GM12878 (cell line): ENCODE data around the gene CHTOP. TPM values are rescaled to one million over a fixed set of nuclear protein-coding genes. Genes with fewer than 3 reads are reported as not detected.

ENCODE experiments used
- ATAC-seq: fragments of 200-7000 bp; cut with Tn5 transposase; 3 replicates; pipeline ENCODE4 v1.9.1; 2020; ENCODE audit warnings: mild to moderate bottlenecking, moderate library complexity
- BruUV-seq: library from RNA; stranded (reverse); fragments of 400-500 nt; replicated peaks from 2 replicates; lab custom pipeline; 2021; lab: Mats Ljungman, UMichigan
- CTCF ChIA-PET: fragments of 300-600 bp; sonication (Branson Sonifier 250); formaldehyde crosslinking; extraction: SDS; loops from one replicate; lab custom pipeline; 2021; ENCODE audit warnings: inconsistent platforms; lab: Yijun Ruan, JAX
- POLR2A ChIA-PET: fragments of 350-600 bp; formaldehyde crosslinking; extraction: SDS; loops from one replicate; lab custom pipeline; 2021; ENCODE audit warnings: inconsistent platforms; lab: Charles Lee
- RAD21 ChIA-PET: fragments of 300-600 bp; sonication (Branson Sonifier 250); formaldehyde crosslinking; loops from one replicate; lab custom pipeline; 2023; ENCODE audit warnings: antibody characterized with exemption; ENCODE audit not compliant: unreplicated experiment; lab: Charles Lee
- SMC1A ChIA-PET: fragments of 300-600 bp; sonication (Branson Sonifier 250); formaldehyde crosslinking; loops from one replicate; lab custom pipeline; 2023; ENCODE audit not compliant: unreplicated experiment, uncharacterized antibody; lab: Charles Lee
- DNase-seq: peaks from one replicate; pipeline ENCODE4 v3.0.0-alpha.2; 2011; ENCODE audit warnings: low read depth, low spot score
- FAIRE-seq: peaks from 3 replicates; lab custom pipeline; 2011; peaks lifted over from hg19 to GRCh38; lab: Jason Lieb, UNC
- H2AFZ ChIP-seq: 2 replicates; pipeline ENCODE4 v1.6.0; 2011; ENCODE audit warnings: low read depth, low read length, control low read depth; ENCODE audit not compliant: control insufficient read depth
- H3K27ac ChIP-seq: 2 replicates; pipeline ENCODE4 v1.5.1; 2011; ENCODE audit warnings: control low read depth; ENCODE audit not compliant: control insufficient read depth, insufficient read depth
- H3K27me3 ChIP-seq, 2 experiments: replicated peaks in 1 of 2; 2 replicates each; pipeline versions ENCODE4 v1.6.0 to v1.6.1; 2011; ENCODE audit warnings: low read length in 1 of 2; ENCODE audit not compliant: control insufficient read depth in 2 of 2, insufficient read depth in 2 of 2
- H3K36me3 ChIP-seq, 2 experiments: 2 replicates each; pipeline ENCODE4 v1.5.1; 2011; ENCODE audit warnings: low read length in 1 of 2; ENCODE audit not compliant: control insufficient read depth in 2 of 2, insufficient read depth in 2 of 2
- H3K4me1 ChIP-seq: 2 replicates; pipeline ENCODE4 v1.6.1; 2011; ENCODE audit warnings: mild to moderate bottlenecking, low read length, moderate library complexity, mixed read lengths; ENCODE audit not compliant: control insufficient read depth, insufficient read depth
- H3K4me2 ChIP-seq: 2 replicates; pipeline ENCODE4 v1.6.0; 2011; ENCODE audit warnings: control low read depth; ENCODE audit not compliant: control insufficient read depth, insufficient read depth
- H3K4me3 ChIP-seq: fragments of 200-600 bp; sonication (generic); 2 replicates; pipeline ENCODE4 v1.5.1; 2016
- H3K79me2 ChIP-seq: 2 replicates; pipeline ENCODE4 v1.6.0; 2011; ENCODE audit warnings: low read length; ENCODE audit not compliant: control insufficient read depth, insufficient read depth
- H3K9ac ChIP-seq: 2 replicates; pipeline ENCODE4 v1.8.0; 2011; ENCODE audit warnings: low read length, control low read depth, mixed read lengths; ENCODE audit not compliant: control insufficient read depth, insufficient read depth
- H3K9me3 ChIP-seq: replicated peaks from 3 replicates; pipeline ENCODE4 v1.5.1; 2011; ENCODE audit warnings: mild to moderate bottlenecking, low read length; ENCODE audit not compliant: control insufficient read depth, insufficient read depth
- H4K20me1 ChIP-seq: 2 replicates; pipeline ENCODE4 v1.6.0; 2011; ENCODE audit not compliant: control insufficient read depth, insufficient read depth
- CHD1 ChIP-seq: IDR thresholded peaks from 2 replicates; pipeline ENCODE4 v1.6.1; 2012; ENCODE audit warnings: low read depth, low read length, improper control_type of control experiment
- E4F1 ChIP-seq: fragments of 450-650 bp; IDR thresholded peaks from 2 replicates; pipeline ENCODE4 v1.6.1; 2018; ENCODE audit warnings: borderline replicate concordance, mild to moderate bottlenecking; ENCODE audit not compliant: partially characterized antibody
- EGR1 ChIP-seq, 2 experiments: IDR thresholded peaks; 1 replicate in 1 of 2; 2 replicates in 1 of 2; pipeline ENCODE4 v1.6.1; 2011 to 2012; ENCODE audit warnings: low read depth in 2 of 2, low read length in 2 of 2, borderline replicate concordance in 1 of 2, mild to moderate bottlenecking in 1 of 2, moderate library complexity in 1 of 2
- HSF1 ChIP-seq: fragments of 150-350 bp; IDR thresholded peaks from 2 replicates; pipeline ENCODE4 v1.6.1; 2014; ENCODE audit warnings: mild to moderate bottlenecking, low read depth, low read length
- SIN3A ChIP-seq: IDR thresholded peaks from 2 replicates; pipeline ENCODE4 v1.6.1; 2012; ENCODE audit warnings: low read depth, low read length, improper control_type of control experiment
- SIX5 ChIP-seq: IDR thresholded peaks from 2 replicates; pipeline ENCODE4 v1.6.1; 2011; ENCODE audit warnings: mild to moderate bottlenecking, low read depth, low read length, moderate library complexity; ENCODE audit not compliant: severe bottlenecking
- SMC3 ChIP-seq: IDR thresholded peaks from 2 replicates; pipeline ENCODE4 v1.6.1; 2011; ENCODE audit warnings: low read length, improper control_type of control experiment, borderline replicate concordance
- YBX1 ChIP-seq: fragments of 450-650 bp; IDR thresholded peaks from 2 replicates; pipeline ENCODE4 v1.6.1; 2016; ENCODE audit warnings: antibody characterized with exemption
- ZBTB11 ChIP-seq: fragments of 450-650 bp; formaldehyde crosslinking; IDR thresholded peaks from 2 replicates; pipeline ENCODE4 v1.5.0; 2022; ENCODE audit warnings: mild to moderate bottlenecking, missing genetic modification characterization
- WGBS: methylation state at CpG from one replicate; pipeline ENCODE4 v1.1.6; 2016; ENCODE audit warnings: low lambda C conversion rate; ENCODE audit not compliant: insufficient replicate concordance, insufficient coverage; ENCODE audit errors: missing lambda C conversion rate; 5-methylcytosine and 5-hydroxymethylcytosine counted together
- in situ Hi-C: fragments of 300-500 bp; cut with MboI; formaldehyde crosslinking; loops from 9 replicates; pipeline ENCODE4 v1.14.3; 2018; ENCODE audit warnings: mixed read lengths
- intact Hi-C: fragments of 100-400 bp; cut with micrococcal nuclease; formaldehyde crosslinking; loops from one replicate; pipeline ENCODE4 v1.14.2; 2022; ENCODE audit not compliant: unreplicated experiment
- polyA plus RNA-seq, 11 experiments: library from polyadenylated mRNA; depleted of rRNA in 4 of 11; unstranded in 6 of 11; stranded (reverse) in 5 of 11; fragments of >200 nt; fragmentation: Nextera tagmentation in 4 of 11; fragmentation: Illumina TruSeq in 1 of 11; extraction: Ambion mirVana in 4 of 11; extraction: Trizol in 1 of 11; gene quantifications; 1 replicate in 1 of 11; 2 replicates in 10 of 11; pipeline versions ENCODE4 v1.2.1 to v1.2.3, GENCODE V29; 2011 to 2016; ENCODE audit warnings: inconsistent platforms in 2 of 11, missing spikeins in 2 of 11, low read depth in 1 of 11
- total RNA-seq, 4 experiments: library from RNA; depleted of rRNA in 3 of 4; stranded (reverse); fragments of >200 nt in 3 of 4; fragmentation: Illumina TruSeq in 1 of 4; extraction: Trizol in 1 of 4; gene quantifications; 2 replicates each; pipeline versions ENCODE4 v1.2.1 to v1.2.3, GENCODE V29; 2013 to 2021

The CHTOP gene
- total and polyA plus RNA-seq, 10 of the 15 experiments (the other 5 are each of a cell fraction or from before 2014, with no cell fraction given), result 8.4 to 93.8 (median 52.3) TPM

- DNase-seq, result no peak
- Histone ChIP-seq H3K79me2 (peaks cover 33% of the 10 kb centered on the region), H3K36me3 (peaks cover 5 to 47% of the 10 kb centered on the region in 2 experiments), H3K9ac (no peak overlapping the region), H4K20me1 (no peaks in the 10 kb centered on the region), H3K27ac (no peak overlapping the region)
- RAD21 ChIA-PET, result interaction anchor here (1.4 to 2.4 kb wide), 3 partner anchors 10 to 127 kb away, joined by 3 to 7 read pairs (median 6); partner anchors contain the start of genes S100A1 and S100A13
- TF ChIP-seq SIX5, result no peak
- TF ChIP-seq ZBTB11 (CRISPR knock-in tag), result no peak
- no peak for TF ChIP-seq SMC3
- TF ChIP-seq SIN3A, result no peak
- no peak for TF ChIP-seq EGR1 (IDR thresholded peaks at IDR 0.05; ENCODE audit: borderline replicate concordance in 1 of 2, low read depth in 2 of 2, low read length in 2 of 2)
- no peak for TF ChIP-seq YBX1
- TF ChIP-seq CHD1, result no peak
- TF ChIP-seq HSF1, result no peak
- TF ChIP-seq E4F1, result no peak
- TF ChIP-seq, all 136 proteins: peak for 0
- CTCF ChIA-PET, result interaction anchor here (0.7 to 1.7 kb wide), 9 partner anchors 10 to 633 kb away, joined by 3 to 6 read pairs (median 3); partner anchors contain the start of genes S100A1 and S100A13
- H2AFZ ChIP-seq, result no peak overlapping the region
- POLR2A ChIA-PET, result interaction anchor here (0.7 to 1.8 kb wide), 5 partner anchors 9 to 94 kb away, joined by 3 to 6 read pairs (median 6); no protein-coding TSS in a partner anchor
- intact Hi-C loops, result no loop called here
- no peak overlapping the region for H3K4me3 ChIP-seq
- H3K4me2 ChIP-seq, result no peak overlapping the region
- no peak for ATAC-seq
- H3K27me3 ChIP-seq, result no peaks in the 10 kb centered on the region
- 99% methylated on average over 6 of the region's 6 CpGs for WGBS
- SMC1A ChIA-PET, result interaction anchor here (1.0 to 1.8 kb wide), 4 partner anchors 14 to 107 kb away, joined by 3 to 5 read pairs (median 3); no protein-coding TSS in a partner anchor
- H3K4me1 ChIP-seq, result peaks cover 4% of the 10 kb centered on the region
- H3K9me3 ChIP-seq, result no peaks in the 10 kb centered on the region
- BruUV-seq, result no TSS peak
- FAIRE-seq, result no peak
- in situ Hi-C loops, result no loop called here
These were observed 4.4 kb downstream of the CHTOP start for GRCh38 chr1:153638261-153638660.
